GM19324 (cell line): Measurements from ENCODE around the gene CCDC73.
"Not testable (repeated sequence)": the region's sequence is repeated elsewhere in the genome, so short reads cannot be mapped to it uniquely, and the experiment has no call there.

Experiments
- ATAC-seq: cut with Tn5 transposase; IDR thresholded peaks from one replicate; pipeline ENCODE4 v1.9.1; 2021; ENCODE audit warnings: mild to moderate bottlenecking, moderate library complexity; ENCODE audit not compliant: unreplicated experiment, low FRiP score

CCDC73 gene

GRCh38 chr11:32809313-32809712 lies 14.9 kb upstream of the CCDC73 start:
- ATAC-seq = peak; percentile 93

DNA sequence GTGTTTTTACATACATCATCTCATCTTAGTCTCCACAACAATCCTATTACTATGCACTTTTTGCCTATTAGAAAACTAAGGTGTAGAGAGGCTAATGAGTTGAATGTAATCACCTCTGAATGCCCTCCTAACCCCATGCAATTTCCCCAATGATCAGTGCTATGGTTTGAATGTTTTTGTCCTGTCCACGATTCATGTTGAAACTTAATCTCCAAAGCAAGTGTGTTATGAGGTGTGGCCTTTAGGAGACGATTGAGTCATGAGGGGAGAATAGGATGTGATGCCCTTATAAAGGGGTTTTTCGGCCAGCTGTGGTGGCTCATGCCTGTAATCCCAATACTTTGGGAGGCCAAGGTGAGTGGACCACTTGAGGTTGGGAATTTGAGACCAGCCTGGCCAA lies 2.0 kb upstream of the CCDC73 start:
- no peak for ATAC-seq

- ATAC-seq = peak; percentile 67
These were observed 1.4 kb downstream of the CCDC73 start for GRCh38 chr11:32792948-32793475.

- peak; percentile 15 for ATAC-seq
These were observed 2.1 kb downstream of the CCDC73 start for GRCh38 chr11:32792111-32792947.

GRCh38 chr11:32790916-32791315 lies 3.5 kb downstream of the CCDC73 start:
- ATAC-seq = no peak

- ATAC-seq = no peak
These were observed 7.7 kb downstream of the CCDC73 start for GRCh38 chr11:32786811-32787210.

- ATAC-seq = no peak
These were observed 9.2 kb downstream of the CCDC73 start for GRCh38 chr11:32785262-32785661.

- no peak for ATAC-seq
These were observed 12.7 kb downstream of the CCDC73 start for GRCh38 chr11:32781721-32782120.

DNA sequence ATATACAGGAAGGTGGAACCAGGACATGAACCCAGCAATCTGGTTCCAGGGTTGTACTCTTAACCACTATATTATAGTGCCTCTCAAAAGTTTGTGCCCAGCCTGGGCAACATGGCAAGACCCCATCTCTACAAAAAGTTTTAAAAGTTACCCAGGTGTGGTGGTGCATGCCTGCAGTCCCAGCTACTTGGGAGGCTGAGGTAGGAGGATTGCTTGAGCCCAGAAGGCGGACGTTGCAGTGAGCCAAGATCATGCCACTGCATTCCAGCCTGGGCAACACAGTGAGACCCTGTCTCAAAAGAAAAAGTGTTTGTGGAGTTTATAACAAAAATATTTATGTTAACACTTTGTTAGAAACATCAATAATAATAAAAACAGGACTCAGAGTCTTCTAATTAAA lies 13.6 kb downstream of the CCDC73 start:
- ATAC-seq = not testable (repeated sequence)

GRCh38 chr11:32779136-32779535 lies 15.3 kb downstream of the CCDC73 start:
- ATAC-seq = no peak

DNA sequence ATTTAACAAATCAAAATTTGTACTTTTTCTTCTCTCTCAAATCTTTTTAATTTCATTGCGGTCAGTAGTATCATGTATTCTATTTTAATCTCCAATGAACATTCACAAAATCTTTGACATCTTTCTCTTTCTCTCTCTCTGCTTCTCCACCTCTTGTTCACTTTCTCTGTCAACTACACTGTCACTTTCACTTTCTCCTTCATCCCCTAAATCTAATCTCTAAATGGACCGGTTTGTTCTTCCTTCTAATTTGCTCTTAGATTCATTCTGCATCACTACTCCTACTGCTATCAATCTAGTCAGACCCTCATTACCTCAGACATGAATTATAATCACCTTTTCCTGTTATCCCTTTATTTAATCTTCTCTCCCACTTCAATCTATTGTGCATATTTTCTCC lies 18.6 kb downstream of the CCDC73 start:
- ATAC-seq = no peak

GRCh38 chr11:32774081-32774480 lies 20.4 kb downstream of the CCDC73 start:
- no peak for ATAC-seq

GRCh38 chr11:32772731-32773130 lies 21.7 kb downstream of the CCDC73 start:
- no peak for ATAC-seq

GRCh38 chr11:32761774-32762173 lies 32.7 kb downstream of the CCDC73 start:
- not testable (repeated sequence) for ATAC-seq

- no peak for ATAC-seq
These were observed 36.2 kb downstream of the CCDC73 start for GRCh38 chr11:32758291-32758690.

DNA sequence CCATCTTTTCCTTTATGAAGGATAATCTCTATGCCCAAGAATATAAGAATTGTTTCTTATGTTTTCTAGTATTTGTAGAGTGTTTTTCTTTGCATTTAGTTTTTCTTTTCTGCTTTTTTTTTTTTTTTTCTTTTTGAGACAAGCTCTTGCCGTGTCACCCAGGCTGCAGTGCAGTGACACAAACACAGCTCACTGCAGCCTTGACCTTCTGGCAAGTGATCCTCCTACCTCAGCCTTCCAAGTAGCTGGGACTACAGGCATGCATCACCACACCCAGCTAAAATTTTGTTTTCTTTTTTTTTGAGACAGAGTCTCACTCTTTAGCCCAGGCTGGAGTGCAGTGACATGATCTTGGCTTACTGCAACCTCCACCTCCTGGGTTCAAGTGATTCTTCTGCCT lies 41.3 kb downstream of the CCDC73 start:
- ATAC-seq = not testable (repeated sequence)

GRCh38 chr11:32752001-32752400 lies 42.5 kb downstream of the CCDC73 start:
- no peak for ATAC-seq

DNA sequence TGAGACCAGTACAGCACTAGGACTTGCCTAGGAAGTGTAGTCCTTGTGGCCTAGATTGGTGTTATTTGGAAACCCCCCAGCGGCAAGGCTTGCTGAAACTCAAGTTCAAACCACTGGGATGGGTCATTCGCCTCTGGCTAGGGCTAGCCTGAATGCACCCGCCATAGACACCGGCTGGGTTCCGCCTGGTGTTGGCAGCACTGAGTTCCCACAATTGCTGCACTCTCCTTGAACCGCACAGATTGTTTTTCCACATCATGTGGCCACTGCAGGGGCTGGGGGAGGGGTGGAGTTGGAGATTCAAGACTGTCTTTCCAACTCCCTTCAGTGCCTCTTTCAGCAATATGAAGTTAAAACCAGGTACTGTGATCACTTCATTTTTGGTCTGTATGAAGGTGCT lies 43.1 kb downstream of the CCDC73 start:
- ATAC-seq = no peak

GRCh38 chr11:32729976-32730375 lies 64.5 kb downstream of the CCDC73 start:
- no peak for ATAC-seq

- no peak for ATAC-seq
These were observed 71.1 kb downstream of the CCDC73 start for GRCh38 chr11:32723332-32723731.

DNA sequence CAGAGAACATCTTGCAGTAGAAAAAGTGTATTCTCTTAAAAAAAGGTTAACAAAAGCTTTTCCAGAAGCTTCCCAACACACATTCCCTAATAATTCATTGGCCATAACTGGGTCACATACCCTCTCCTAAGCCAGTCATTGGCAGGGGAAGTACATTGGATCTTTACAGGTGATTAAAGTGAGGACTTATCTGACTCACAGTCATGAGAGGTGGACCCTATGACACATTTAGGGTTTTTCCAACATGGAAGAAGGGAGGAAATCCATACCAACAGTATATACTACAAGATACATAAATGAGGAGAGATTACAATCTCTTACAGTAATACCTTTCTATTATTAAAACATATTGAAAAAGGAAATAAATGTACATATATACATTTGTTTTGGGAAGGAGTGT lies 72.2 kb downstream of the CCDC73 start:
- no peak for ATAC-seq

DNA sequence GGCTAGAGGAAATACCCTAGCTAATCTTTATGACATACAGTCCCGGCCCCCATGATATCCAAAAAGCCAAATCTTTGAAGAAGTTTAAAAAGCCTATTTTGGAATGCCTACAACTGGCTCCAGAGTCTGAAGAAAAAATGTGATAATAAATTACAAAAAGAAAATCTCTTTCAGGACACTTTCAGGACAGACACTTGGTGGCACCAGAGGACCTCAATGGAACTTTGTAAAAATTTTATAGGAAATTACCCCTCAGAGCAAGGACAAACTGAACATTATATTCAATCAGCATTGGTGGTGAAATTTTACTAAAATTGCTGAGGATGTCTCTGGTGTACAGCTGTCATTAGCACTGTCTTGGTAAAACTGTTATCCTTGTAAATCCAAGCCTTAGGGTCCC lies 81.0 kb downstream of the CCDC73 start:
- ATAC-seq = no peak
